ENCODE results near the gene SPHK2.

DNA sequence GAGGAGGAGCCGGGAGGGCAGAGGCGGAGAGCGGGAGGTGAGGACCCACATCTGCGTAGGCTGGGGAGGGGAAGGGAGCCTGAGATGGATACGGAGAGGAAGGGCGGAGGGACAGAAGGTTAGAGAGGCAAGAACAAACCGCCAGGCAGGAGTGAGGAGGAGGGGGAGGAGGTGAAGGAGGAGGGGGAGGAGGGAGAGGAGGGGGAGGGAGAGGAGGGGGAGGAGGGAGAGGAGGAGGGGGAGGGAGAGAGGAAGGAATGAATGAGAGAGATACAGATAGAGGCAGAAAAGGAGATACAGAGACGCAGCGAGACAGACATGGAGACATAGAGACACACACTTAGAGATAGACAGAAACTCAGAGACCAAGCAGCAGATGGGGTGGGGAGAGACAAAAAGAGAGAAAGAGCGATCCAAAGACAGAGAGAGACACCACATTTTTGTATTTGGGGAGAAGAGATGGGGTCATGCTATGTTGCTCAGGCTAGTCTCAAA is 27.5 kb downstream of the SPHK2 start:
- TF ChIP-seq, protein P1, sequence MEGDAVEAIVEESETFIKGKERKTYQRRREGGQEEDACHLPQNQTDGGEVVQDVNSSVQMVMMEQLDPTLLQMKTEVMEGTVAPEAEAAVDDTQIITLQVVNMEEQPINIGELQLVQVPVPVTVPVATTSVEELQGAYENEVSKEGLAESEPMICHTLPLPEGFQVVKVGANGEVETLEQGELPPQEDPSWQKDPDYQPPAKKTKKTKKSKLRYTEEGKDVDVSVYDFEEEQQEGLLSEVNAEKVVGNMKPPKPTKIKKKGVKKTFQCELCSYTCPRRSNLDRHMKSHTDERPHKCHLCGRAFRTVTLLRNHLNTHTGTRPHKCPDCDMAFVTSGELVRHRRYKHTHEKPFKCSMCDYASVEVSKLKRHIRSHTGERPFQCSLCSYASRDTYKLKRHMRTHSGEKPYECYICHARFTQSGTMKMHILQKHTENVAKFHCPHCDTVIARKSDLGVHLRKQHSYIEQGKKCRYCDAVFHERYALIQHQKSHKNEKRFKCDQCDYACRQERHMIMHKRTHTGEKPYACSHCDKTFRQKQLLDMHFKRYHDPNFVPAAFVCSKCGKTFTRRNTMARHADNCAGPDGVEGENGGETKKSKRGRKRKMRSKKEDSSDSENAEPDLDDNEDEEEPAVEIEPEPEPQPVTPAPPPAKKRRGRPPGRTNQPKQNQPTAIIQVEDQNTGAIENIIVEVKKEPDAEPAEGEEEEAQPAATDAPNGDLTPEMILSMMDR (IDR thresholded peaks at IDR 0.05; ENCODE audit: low read depth, low read length): no peak
- no peak for TF ChIP-seq EZH2phosphoT487 (IDR thresholded peaks at IDR 0.05; ENCODE audit: low read depth)
